HepG2 (cell line): Measurements from ENCODE around the gene GAD1. TPM values are rescaled to one million over a fixed set of nuclear protein-coding genes. Genes with fewer than 3 reads are reported as not detected.
A peak's percentile ranks its signal among the peaks of the same experiment; 100 is the strongest.

Experiments
- ATAC-seq: fragments of 200-7000 bp; cut with Tn5 transposase; 3 replicates; pipeline ENCODE4 v1.9.1; 2020; ENCODE audit warnings: mild to moderate bottlenecking, moderate library complexity
- BruUV-seq: library from RNA; stranded (reverse); fragments of 400-500 nt; replicated peaks from 2 replicates; lab custom pipeline; 2021; lab: Mats Ljungman, UMichigan
- CTCF ChIA-PET: fragments of 300-600 bp; formaldehyde crosslinking; extraction: SDS; loops from one replicate; lab custom pipeline; 2021; ENCODE audit warnings: low total read pairs, inconsistent platforms, low intra/inter-chr PET ratio; lab: Yijun Ruan, JAX
- POLR2A ChIA-PET: fragments of 350-600 bp; sonication (Branson Sonifier 250); formaldehyde crosslinking; loops from one replicate; lab custom pipeline; 2020; ENCODE audit warnings: antibody characterized with exemption, inconsistent platforms; lab: Yijun Ruan, JAX
- DNase-seq: peaks from one replicate; pipeline ENCODE4 v3.0.0-alpha.2; 2015; ENCODE audit warnings: low spot score
- FAIRE-seq: peaks from 3 replicates; lab custom pipeline; 2011; peaks lifted over from hg19 to GRCh38; lab: Jason Lieb, UNC
- H2AFZ ChIP-seq: one replicate; pipeline ENCODE4 v1.6.1; 2011; ENCODE audit warnings: low read length, inconsistent platforms
- H3K27ac ChIP-seq: fragments of 300-600 bp; 3 replicates; pipeline ENCODE4 v1.8.0; 2011; ENCODE audit warnings: mixed run types, mild to moderate bottlenecking, mixed read lengths, low read length, inconsistent platforms; ENCODE audit not compliant: insufficient read depth; ENCODE audit errors: extremely low read length
- H3K27me3 ChIP-seq, 2 experiments: fragments of 200-600 bp in 1 of 2; 2 replicates in 1 of 2; 3 replicates in 1 of 2; pipeline versions ENCODE4 v1.6.0 to v1.8.0; 2011; ENCODE audit warnings: low read length in 2 of 2, mild to moderate bottlenecking in 2 of 2, moderate library complexity in 2 of 2, inconsistent platforms in 1 of 2; ENCODE audit not compliant: insufficient read depth in 2 of 2, control insufficient read depth in 1 of 2
- H3K36me3 ChIP-seq, 2 experiments: fragments of 200-600 bp in 1 of 2; replicated peaks in 1 of 2; 2 replicates in 1 of 2; 3 replicates in 1 of 2; pipeline versions ENCODE4 v1.5.1 to v1.8.0; 2011; ENCODE audit warnings: low read length in 2 of 2, inconsistent platforms in 1 of 2; ENCODE audit not compliant: insufficient read depth in 2 of 2, control insufficient read depth in 1 of 2
- H3K4me1 ChIP-seq: 2 replicates; pipeline ENCODE4 v1.5.1; 2012; ENCODE audit warnings: low read length, inconsistent platforms; ENCODE audit not compliant: insufficient read depth
- H3K4me2 ChIP-seq: 2 replicates; pipeline ENCODE4 v1.6.0; 2011; ENCODE audit warnings: low read depth, low read length, inconsistent platforms
- H3K4me3 ChIP-seq, 3 experiments: fragments of 200-600 bp in 1 of 3; sonication (generic), shearing (Covaris generic) in 1 of 3; replicated peaks in 1 of 3; 2 replicates each; pipeline ENCODE4 v1.5.1; 2011 to 2016; ENCODE audit warnings: low read length in 3 of 3, inconsistent platforms in 2 of 3, low read depth in 2 of 3, mild to moderate bottlenecking in 2 of 3, control low read depth in 1 of 3, mixed read lengths in 1 of 3; ENCODE audit not compliant: insufficient read depth in 1 of 3
- H3K79me2 ChIP-seq: one replicate; pipeline ENCODE4 v1.6.1; 2011; ENCODE audit warnings: low read length, inconsistent platforms; ENCODE audit not compliant: insufficient read depth
- H3K9ac ChIP-seq: 2 replicates; pipeline ENCODE4 v1.6.0; 2011; ENCODE audit warnings: mild to moderate bottlenecking, low read depth, low read length, inconsistent platforms; ENCODE audit not compliant: insufficient read depth
- H3K9me3 ChIP-seq: 2 replicates; pipeline ENCODE4 v1.5.1; 2012; ENCODE audit warnings: mild to moderate bottlenecking, low read length
- H4K20me1 ChIP-seq: 2 replicates; pipeline ENCODE4 v1.6.0; 2011; ENCODE audit warnings: inconsistent platforms, mild to moderate bottlenecking, low read length, moderate library complexity; ENCODE audit not compliant: insufficient read depth
- ARID5B ChIP-seq: IDR thresholded peaks from 2 replicates; pipeline ENCODE4 v1.4.0; 2020; ENCODE audit warnings: mild to moderate bottlenecking, missing genetic modification reagents
- CBX2 ChIP-seq, 2 experiments: fragments of 200-600 bp in 1 of 2; sonication (generic); formaldehyde crosslinking in 1 of 2; IDR thresholded peaks; 2 replicates each; pipeline versions ENCODE4 v1.7.0 to v1.8.1; 2018 to 2022; ENCODE audit warnings: low read depth in 2 of 2, low read length in 1 of 2, mild to moderate bottlenecking in 1 of 2, missing genetic modification reagents in 1 of 2
- FOXJ3 ChIP-seq: sonication (generic); formaldehyde crosslinking; IDR thresholded peaks from 2 replicates; pipeline ENCODE4 v1.4.0; 2020; ENCODE audit warnings: missing genetic modification reagents, mild to moderate bottlenecking, borderline replicate concordance
- HNF4G ChIP-seq, 2 experiments: sonication (generic) in 1 of 2; formaldehyde crosslinking in 1 of 2; IDR thresholded peaks; 2 replicates each; pipeline versions ENCODE4 v1.4.0 to v1.6.1; 2011 to 2020; ENCODE audit warnings: borderline replicate concordance in 2 of 2, low read depth in 2 of 2, mild to moderate bottlenecking in 2 of 2, low read length in 1 of 2, missing genetic modification reagents in 1 of 2, moderate library complexity in 1 of 2
- MAFF ChIP-seq: IDR thresholded peaks from 2 replicates; pipeline ENCODE4 v1.6.1; 2011; ENCODE audit warnings: low read depth, low read length, improper control_type of control experiment
- MAFK ChIP-seq, 2 experiments: IDR thresholded peaks in 1 of 2; conservative IDR thresholded peaks in 1 of 2; 2 replicates each; pipeline ENCODE4 v1.6.1; 2011; ENCODE audit warnings: improper control_type of control experiment in 2 of 2, low read length in 2 of 2
- SOX5 ChIP-seq: IDR thresholded peaks from 2 replicates; pipeline ENCODE4 v1.6.1; 2016; ENCODE audit warnings: borderline replicate concordance
- ZNF121 ChIP-seq: sonication (generic); formaldehyde crosslinking; IDR thresholded peaks from 2 replicates; pipeline ENCODE4 v1.5.0; 2020; ENCODE audit warnings: mild to moderate bottlenecking, missing genetic modification reagents
- ZNF414 ChIP-seq: sonication (generic); formaldehyde crosslinking; IDR thresholded peaks from 2 replicates; pipeline ENCODE4 v1.5.0; 2020; ENCODE audit warnings: missing genetic modification reagents
- ZNF562 ChIP-seq: sonication (generic); formaldehyde crosslinking; IDR thresholded peaks from 2 replicates; pipeline ENCODE4 v1.8.0; 2022; ENCODE audit warnings: missing genetic modification reagents, borderline replicate concordance
- WGBS: methylation state at CpG from one replicate; pipeline ENCODE4 v1.1.6; 2017; ENCODE audit warnings: low lambda C conversion rate; 5-methylcytosine and 5-hydroxymethylcytosine counted together
- in situ Hi-C: cut with HindIII; loops from 2 replicates; pipeline ENCODE4 v1.10.0; 2017; ENCODE audit warnings: low pct_unique_long_range_greater_than_20kb; ENCODE audit not compliant: extremely low pct_ligation_motif_present
- intact Hi-C: fragments of 100-400 bp; cut with micrococcal nuclease; formaldehyde crosslinking; loops from one replicate; pipeline ENCODE4 v1.10.0; 2022; ENCODE audit not compliant: unreplicated experiment
- polyA plus RNA-seq, 8 experiments: library from polyadenylated mRNA; depleted of rRNA in 3 of 8; stranded (reverse) in 7 of 8; unstranded in 1 of 8; fragments of >200 nt; fragmentation: Illumina TruSeq in 4 of 8; extraction: Trizol in 4 of 8; gene quantifications; 2 replicates each; pipeline versions ENCODE4 v1.2.1 to v1.2.3, GENCODE V29; 2011 to 2016; ENCODE audit warnings: low read depth in 4 of 8, missing spikeins in 1 of 8, mixed read lengths in 1 of 8; ENCODE audit not compliant: insufficient read depth in 1 of 8
- total RNA-seq, 5 experiments: library from RNA; depleted of rRNA; stranded (reverse); fragments of >200 nt; fragmentation: Illumina TruSeq; extraction: Trizol; gene quantifications; 2 replicates each; pipeline ENCODE4 v1.2.3, GENCODE V29; 2016; ENCODE audit warnings: low read depth in 1 of 5

GAD1 gene
- total and polyA plus RNA-seq, 2 of the 13 experiments (the other 11 are each of a cell fraction or from before 2014, with no cell fraction given) = 0.09 to 0.13 TPM

GRCh38 chr2:170831115-170831514 lies 14.4 kb downstream of the GAD1 start (continued):
- TF ChIP-seq HNF4G (IDR thresholded peaks at IDR 0.05; ENCODE audit: borderline replicate concordance, low read depth, low read length) = no peak
- no peak for TF ChIP-seq HNF4G (CRISPR knock-in tag; IDR thresholded peaks at IDR 0.05; ENCODE audit: borderline replicate concordance, low read depth)
- TF ChIP-seq CBX2 (IDR thresholded peaks at IDR 0.05; ENCODE audit: low read depth, low read length) = no peak
- no peak for TF ChIP-seq CBX2 (CRISPR knock-in tag; IDR thresholded peaks at IDR 0.05; ENCODE audit: low read depth)
- TF ChIP-seq ARID5B (CRISPR knock-in tag) = no peak
- TF ChIP-seq FOXJ3 (CRISPR knock-in tag) = no peak
- TF ChIP-seq ZNF562 (CRISPR knock-in tag) = no peak
- TF ChIP-seq ZNF414 = no peak
- TF ChIP-seq ZNF121 = no peak

GRCh38 chr2:170836027-170836426 lies 19.3 kb downstream of the GAD1 start:
- POLR2A ChIA-PET = no interaction called here
- Histone ChIP-seq H3K9ac (no peak overlapping the region), H3K27me3 (no peaks in the 10 kb centered on the region), H2AFZ (no peak overlapping the region), H3K4me1 (no peaks in the 10 kb centered on the region), H3K27ac (no peak overlapping the region), H3K36me3 (no peaks in the 10 kb centered on the region), H3K4me2 (no peak overlapping the region)
- intact Hi-C loops = no loop called here
- 59% methylated on average over 5 of the region's 5 CpGs for WGBS
- BruUV-seq = no TSS peak
- in situ Hi-C loops = no loop called here
- no peak for ATAC-seq
- CTCF ChIA-PET = no interaction called here
- FAIRE-seq = no peak
- TF ChIP-seq SOX5 (CRISPR knock-in tag) (no peak), MAFF (peak; percentile 53), MAFK (conservative IDR thresholded peaks at IDR 0.05 in 1 of 2, IDR thresholded peaks at IDR 0.05 in 1 of 2; ENCODE audit: low read length in 2 of 2) (peak; percentile 48 to 51; a peak in 3 of 4 replicates)
- TF ChIP-seq, all 625 proteins: peak for 2
- H3K9me3 ChIP-seq = no peaks in the 10 kb centered on the region
- no peak for DNase-seq
- no peaks in the 10 kb centered on the region for H4K20me1 ChIP-seq
- no peak overlapping the region for H3K4me3 ChIP-seq
- H3K79me2 ChIP-seq = no peaks in the 10 kb centered on the region
